Central memory CD8-positive, alpha-beta T cell (primary cell): ENCODE results near the gene SPAG5.

ENCODE experiments used
- ATAC-seq: fragments of 150-1000 bp; cut with Tn5 transposase; replicated peaks from 2 replicates; pipeline ENCODE4 v1.10.0; 2022; ENCODE audit warnings: mild to moderate bottlenecking, moderate FRiP score, moderate number of reproducible peaks; ENCODE audit not compliant: poor library complexity, severe bottlenecking; ENCODE audit errors: extremely low read depth
- DNase-seq, 2 donors: peaks; one replicate each; pipeline ENCODE4 v3.0.0; 2021; ENCODE audit warnings: low spot score in 2 of 2
- H3K27ac Mint-ChIP-seq: one replicate; pipeline ENCODE4 v1.8.0; 2022; ENCODE audit warnings: low read depth, mild to moderate bottlenecking, moderate library complexity, mixed read lengths
- H3K27me3 Mint-ChIP-seq: one replicate; pipeline ENCODE4 v1.8.0; 2022; ENCODE audit warnings: mixed read lengths
- H3K36me3 Mint-ChIP-seq: one replicate; pipeline ENCODE4 v1.8.0; 2022; ENCODE audit warnings: mild to moderate bottlenecking, moderate library complexity, mixed read lengths; ENCODE audit not compliant: insufficient read depth
- H3K4me1 Mint-ChIP-seq: one replicate; pipeline ENCODE4 v1.8.0; 2022; ENCODE audit warnings: mixed read lengths
- H3K4me3 Mint-ChIP-seq: one replicate; pipeline ENCODE4 v1.8.0; 2022; ENCODE audit warnings: mild to moderate bottlenecking, moderate library complexity, mixed read lengths
- H3K9me3 Mint-ChIP-seq: one replicate; pipeline ENCODE4 v1.8.0; 2022; ENCODE audit warnings: mixed read lengths

Gene SPAG5

GRCh38 chr17:28554565-28554964 is 44.3 kb downstream of the SPAG5 start:
- Mint-ChIP-seq H3K36me3 (peaks cover 34% of the 10 kb centered on the region), H3K9me3 (no peaks in the 10 kb centered on the region), H3K27me3 (no peaks in the 10 kb centered on the region), H3K4me1 (peaks cover 33% of the 10 kb centered on the region), H3K27ac (no peak overlapping the region), H3K4me3 (no peak overlapping the region)
- ATAC-seq = no peak
- DNase-seq = no peak

DNA sequence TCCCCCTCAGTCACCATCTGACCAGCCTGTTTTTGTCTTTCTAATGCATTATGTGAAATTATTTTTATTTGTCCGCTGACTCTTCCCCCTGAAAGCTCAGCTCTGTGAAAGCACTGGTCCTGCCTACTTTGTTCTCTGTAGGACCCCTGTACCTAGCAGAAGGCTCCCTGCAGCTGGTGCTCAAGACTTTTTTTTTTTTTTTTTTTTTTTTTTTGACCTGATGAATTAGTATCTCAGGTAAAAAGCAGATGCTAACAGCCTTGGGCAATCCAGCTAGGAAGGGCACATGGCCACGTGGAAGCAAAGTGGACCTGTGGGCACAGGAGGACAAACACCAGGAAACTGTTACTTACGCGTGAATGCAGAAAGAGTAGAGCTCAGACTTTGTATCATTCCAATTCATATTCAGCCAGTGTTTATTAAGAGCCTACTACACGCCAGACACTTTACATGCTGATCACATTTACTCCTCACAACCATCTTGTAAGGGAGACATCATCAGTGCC is 45.8 kb downstream of the SPAG5 start:
- Mint-ChIP-seq H3K27ac (peak overlapping the region; percentile 46), H3K9me3 (no peaks in the 10 kb centered on the region), H3K27me3 (no peaks in the 10 kb centered on the region), H3K36me3 (peaks cover 35% of the 10 kb centered on the region), H3K4me1 (peaks cover 48% of the 10 kb centered on the region), H3K4me3 (peak overlapping the region; percentile 95)
- DNase-seq = no peak
- ATAC-seq = no peak

GRCh38 chr17:28552176-28552999 is 46.4 kb downstream of the SPAG5 start, which contains the start of gene UNC119:
TSS of gene UNC119 (minus strand) at chr17:28552624. CDS start at chr17:28552557, 67 bp downstream.
- peak within 1 kb of the TSS; percentile 95 for H3K27ac Mint-ChIP-seq
- peaks cover 54% of the 10 kb centered on the region for H3K4me1 Mint-ChIP-seq
- peak within 1 kb of the TSS; percentile 95 for H3K4me3 Mint-ChIP-seq
- no peaks in the 10 kb centered on the region for H3K9me3 Mint-ChIP-seq
- H3K36me3 Mint-ChIP-seq = peaks cover 29% of the 10 kb centered on the region
- H3K27me3 Mint-ChIP-seq = no peaks in the 10 kb centered on the region
- peak; percentile 67 for ATAC-seq
- peak; percentile 48 to 52 for DNase-seq

DNA sequence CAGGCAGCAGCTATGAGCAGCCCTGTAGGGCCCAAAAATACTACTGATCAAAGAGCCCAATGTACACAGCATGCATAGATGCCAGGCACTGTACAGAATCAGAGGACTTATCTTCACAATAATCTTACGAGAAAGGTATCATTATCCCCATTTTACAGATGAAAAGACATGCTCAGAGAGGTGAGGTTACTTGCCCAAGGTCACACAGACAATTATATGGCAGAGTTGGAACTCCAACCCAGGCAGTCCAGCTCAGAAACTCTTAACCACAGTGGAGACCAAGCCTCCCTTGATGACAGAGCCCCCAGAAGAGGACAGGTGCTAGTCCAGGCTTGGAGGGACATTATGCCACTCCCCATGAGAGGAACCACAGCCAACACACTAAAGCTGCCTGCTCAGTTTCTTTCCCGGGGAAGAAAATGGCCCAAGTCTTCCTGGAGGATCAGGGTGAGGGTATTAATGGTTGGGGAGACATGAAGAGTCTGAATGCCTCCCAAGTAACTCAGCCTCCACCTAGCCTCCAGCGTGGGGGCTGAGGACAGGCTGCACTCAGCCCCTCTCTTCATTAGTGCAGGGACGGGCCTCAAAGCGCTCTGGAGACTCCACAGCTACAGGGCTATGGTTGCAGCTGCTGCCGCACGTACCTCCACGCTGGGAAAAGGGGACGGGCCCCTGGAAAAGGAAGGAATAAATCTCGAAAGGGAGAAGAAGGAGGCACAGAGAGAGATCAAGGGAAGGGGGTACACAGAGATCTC is 47.2 kb downstream of the SPAG5 start:
- H3K4me3 Mint-ChIP-seq = peak overlapping the region; percentile 95
- peaks cover 22% of the 10 kb centered on the region for H3K36me3 Mint-ChIP-seq
- no peaks in the 10 kb centered on the region for H3K27me3 Mint-ChIP-seq
- peaks cover 55% of the 10 kb centered on the region for H3K4me1 Mint-ChIP-seq
- no peaks in the 10 kb centered on the region for H3K9me3 Mint-ChIP-seq
- no peak for ATAC-seq
- H3K27ac Mint-ChIP-seq = peak overlapping the region; percentile 95
- DNase-seq = no peak

DNA sequence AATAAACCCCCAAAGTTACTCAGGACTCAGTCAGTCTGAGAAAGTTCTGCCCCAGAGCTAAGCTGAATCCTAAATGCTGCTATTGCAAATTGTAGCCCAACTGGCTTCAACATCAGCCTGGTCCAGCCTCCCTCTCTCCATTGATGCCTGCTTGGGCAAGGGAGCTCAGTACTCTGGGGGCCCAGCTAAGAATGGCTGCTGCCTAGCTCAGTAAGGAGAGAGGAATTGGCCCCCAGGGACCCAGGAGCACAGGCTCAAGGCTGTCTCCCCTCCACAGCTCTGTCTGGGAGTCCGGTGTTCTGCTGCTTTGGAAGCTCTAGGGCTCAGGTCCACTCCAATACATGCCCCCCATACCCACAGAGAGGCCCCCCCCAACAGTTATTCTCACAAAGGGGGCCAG is 48.0 kb downstream of the SPAG5 start:
- ATAC-seq (no peak), DNase-seq (no peak)
- peak overlapping the region; percentile 95 for H3K4me3 Mint-ChIP-seq
- no peaks in the 10 kb centered on the region for H3K9me3 Mint-ChIP-seq
- peaks cover 16% of the 10 kb centered on the region for H3K36me3 Mint-ChIP-seq
- H3K27ac Mint-ChIP-seq = peak overlapping the region; percentile 95
- no peaks in the 10 kb centered on the region for H3K27me3 Mint-ChIP-seq
- H3K4me1 Mint-ChIP-seq = peaks cover 55% of the 10 kb centered on the region

- DNase-seq (peak; percentile 27 to 61), ATAC-seq (peak; percentile 90)
- H3K9me3 Mint-ChIP-seq = no peaks in the 10 kb centered on the region
- H3K4me1 Mint-ChIP-seq = peaks cover 55% of the 10 kb centered on the region
- H3K27ac Mint-ChIP-seq = peak overlapping the region; percentile 95
- H3K4me3 Mint-ChIP-seq = peak overlapping the region; percentile 16
- H3K36me3 Mint-ChIP-seq = peaks cover 12% of the 10 kb centered on the region
- no peaks in the 10 kb centered on the region for H3K27me3 Mint-ChIP-seq
Observed at GRCh38 chr17:28549236-28550132, 49.3 kb downstream of the SPAG5 start.

DNA sequence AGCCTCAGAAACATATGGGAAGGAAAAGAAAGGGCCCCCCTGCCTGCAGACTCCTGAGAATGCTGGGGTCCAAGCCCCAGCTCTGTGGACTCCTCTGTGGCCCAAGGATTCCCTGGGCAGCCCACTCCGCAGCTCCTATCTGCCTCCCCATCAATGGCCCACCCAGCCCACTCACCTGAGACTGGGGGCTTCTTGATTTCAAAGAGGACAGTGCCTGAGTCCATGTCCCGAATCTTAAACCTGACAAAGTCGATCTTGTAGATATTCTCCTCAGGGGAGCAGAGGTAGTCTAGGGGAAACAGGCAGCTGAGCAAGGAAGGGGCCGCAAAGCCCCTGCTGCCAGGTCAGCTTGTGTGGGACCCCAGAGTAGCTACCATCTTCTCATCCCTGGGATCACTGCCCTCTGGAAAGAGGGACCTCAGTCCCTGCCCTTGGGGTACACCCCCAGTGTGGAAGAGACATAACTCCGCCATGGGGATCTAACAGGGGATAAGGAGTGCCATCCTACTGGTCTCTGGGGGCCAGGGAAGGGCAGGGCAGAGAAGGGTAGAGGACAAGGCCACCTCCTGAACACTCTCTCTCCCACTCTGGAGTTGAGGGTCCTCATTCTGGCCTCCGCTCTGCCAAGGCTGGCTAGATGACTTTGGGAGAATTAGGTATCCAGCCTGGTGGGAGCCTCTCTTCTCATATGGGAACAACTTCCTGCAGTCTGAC is 50.3 kb downstream of the SPAG5 start:
- no peaks in the 10 kb centered on the region for H3K9me3 Mint-ChIP-seq
- peaks cover 55% of the 10 kb centered on the region for H3K4me1 Mint-ChIP-seq
- DNase-seq = no peak
- H3K27me3 Mint-ChIP-seq = no peaks in the 10 kb centered on the region
- peaks cover 12% of the 10 kb centered on the region for H3K36me3 Mint-ChIP-seq
- peak overlapping the region; percentile 95 for H3K27ac Mint-ChIP-seq
- no peak for ATAC-seq
- peak overlapping the region; percentile 6 for H3K4me3 Mint-ChIP-seq

DNA sequence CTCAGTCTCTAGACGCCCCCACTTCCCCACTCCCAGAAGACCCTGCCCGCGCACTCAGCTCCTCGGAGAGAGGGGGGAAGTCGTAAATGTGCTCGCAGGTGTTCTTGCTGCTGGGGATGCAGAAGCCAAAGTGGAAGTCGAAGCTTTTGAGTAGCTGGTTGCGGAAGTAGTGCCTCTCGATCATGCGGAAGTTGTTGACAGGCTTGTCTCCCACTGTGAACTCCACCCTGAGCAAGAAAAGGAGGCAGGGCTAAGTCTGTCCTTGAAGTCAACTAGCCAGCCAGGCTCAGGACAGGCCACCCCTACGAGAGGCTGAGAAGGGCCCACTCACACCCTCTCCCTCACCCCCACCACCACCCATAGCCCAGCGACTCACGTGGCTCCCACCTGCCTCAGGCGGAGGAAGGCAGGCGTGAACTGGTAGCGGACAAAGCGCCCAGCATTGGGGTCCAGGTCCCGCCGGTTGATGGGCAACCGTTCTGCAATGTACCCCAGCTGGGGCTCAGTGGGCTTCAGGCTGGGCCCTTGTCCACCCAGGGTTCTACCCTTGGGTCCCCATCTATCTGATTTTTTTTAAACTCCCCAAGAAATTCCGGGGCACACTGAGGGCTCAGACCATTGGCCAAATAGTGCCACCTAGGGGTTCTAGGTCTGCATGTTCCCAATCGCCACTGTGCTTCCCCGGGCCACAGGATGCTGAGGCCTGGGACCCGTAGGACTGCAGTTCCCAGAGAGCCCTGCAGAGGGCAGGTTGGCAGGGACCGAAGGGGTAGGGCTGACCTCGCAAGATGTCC is 51.0 kb downstream of the SPAG5 start:
- Mint-ChIP-seq H3K4me1 (peaks cover 51% of the 10 kb centered on the region), H3K4me3 (peak overlapping the region; percentile 11), H3K27me3 (no peaks in the 10 kb centered on the region), H3K36me3 (peaks cover 10% of the 10 kb centered on the region), H3K9me3 (no peaks in the 10 kb centered on the region), H3K27ac (peak overlapping the region; percentile 95)
- no peak for ATAC-seq
- peak; percentile 28 to 47 for DNase-seq

DNA sequence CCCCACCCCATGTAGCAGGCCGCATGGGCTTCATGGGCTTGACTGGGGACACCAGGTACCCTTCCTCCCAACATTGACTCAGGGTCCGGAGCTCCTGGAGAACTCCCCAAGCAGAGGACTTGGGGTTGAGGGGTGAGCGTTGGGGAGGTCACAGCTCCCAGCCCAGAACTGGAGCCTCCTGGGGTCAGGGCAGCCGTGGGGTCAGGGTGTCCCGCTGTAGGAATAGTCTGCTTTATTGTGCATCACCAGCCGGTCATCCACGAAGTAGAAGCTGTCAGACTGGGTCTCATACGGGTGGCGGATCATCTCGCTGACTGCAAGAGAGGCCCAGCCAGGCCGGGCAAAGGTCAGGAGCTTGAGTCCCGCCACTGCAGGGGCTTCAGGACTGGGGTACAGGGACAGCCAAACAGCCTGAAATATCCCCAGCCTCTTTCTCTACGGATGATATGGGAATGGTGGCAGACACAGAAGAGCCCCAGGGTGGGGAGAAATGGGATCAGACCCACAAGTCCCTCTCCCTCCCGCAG is 51.7 kb downstream of the SPAG5 start:
- ATAC-seq (no peak), DNase-seq (no peak)
- peak overlapping the region; percentile 95 for H3K27ac Mint-ChIP-seq
- H3K4me1 Mint-ChIP-seq = peaks cover 48% of the 10 kb centered on the region
- peaks cover 8% of the 10 kb centered on the region for H3K36me3 Mint-ChIP-seq
- H3K27me3 Mint-ChIP-seq = no peaks in the 10 kb centered on the region
- H3K4me3 Mint-ChIP-seq = peak overlapping the region; percentile 11
- no peaks in the 10 kb centered on the region for H3K9me3 Mint-ChIP-seq

- Mint-ChIP-seq H3K9me3 (no peaks in the 10 kb centered on the region), H3K36me3 (peaks cover 4% of the 10 kb centered on the region), H3K27me3 (no peaks in the 10 kb centered on the region), H3K27ac (no peak overlapping the region), H3K4me1 (peaks cover 36% of the 10 kb centered on the region), H3K4me3 (no peak overlapping the region)
- no peak for ATAC-seq
- DNase-seq = no peak
Observed at GRCh38 chr17:28545787-28546415, 52.9 kb downstream of the SPAG5 start.

GRCh38 chr17:28545141-28545503 is 53.7 kb downstream of the SPAG5 start:
- ATAC-seq (no peak), DNase-seq (no peak)
- Mint-ChIP-seq H3K4me3 (no peak overlapping the region), H3K36me3 (peaks cover 6% of the 10 kb centered on the region), H3K27ac (no peak overlapping the region), H3K27me3 (no peaks in the 10 kb centered on the region), H3K4me1 (peaks cover 28% of the 10 kb centered on the region), H3K9me3 (no peaks in the 10 kb centered on the region)
